HG03108 (cell line): Measurements from ENCODE around the gene JMJD7.

Experiments used
- ATAC-seq: cut with Tn5 transposase; IDR thresholded peaks from one replicate; pipeline ENCODE4 v1.9.1; 2021; ENCODE audit warnings: moderate library complexity; ENCODE audit not compliant: unreplicated experiment

Gene JMJD7

DNA sequence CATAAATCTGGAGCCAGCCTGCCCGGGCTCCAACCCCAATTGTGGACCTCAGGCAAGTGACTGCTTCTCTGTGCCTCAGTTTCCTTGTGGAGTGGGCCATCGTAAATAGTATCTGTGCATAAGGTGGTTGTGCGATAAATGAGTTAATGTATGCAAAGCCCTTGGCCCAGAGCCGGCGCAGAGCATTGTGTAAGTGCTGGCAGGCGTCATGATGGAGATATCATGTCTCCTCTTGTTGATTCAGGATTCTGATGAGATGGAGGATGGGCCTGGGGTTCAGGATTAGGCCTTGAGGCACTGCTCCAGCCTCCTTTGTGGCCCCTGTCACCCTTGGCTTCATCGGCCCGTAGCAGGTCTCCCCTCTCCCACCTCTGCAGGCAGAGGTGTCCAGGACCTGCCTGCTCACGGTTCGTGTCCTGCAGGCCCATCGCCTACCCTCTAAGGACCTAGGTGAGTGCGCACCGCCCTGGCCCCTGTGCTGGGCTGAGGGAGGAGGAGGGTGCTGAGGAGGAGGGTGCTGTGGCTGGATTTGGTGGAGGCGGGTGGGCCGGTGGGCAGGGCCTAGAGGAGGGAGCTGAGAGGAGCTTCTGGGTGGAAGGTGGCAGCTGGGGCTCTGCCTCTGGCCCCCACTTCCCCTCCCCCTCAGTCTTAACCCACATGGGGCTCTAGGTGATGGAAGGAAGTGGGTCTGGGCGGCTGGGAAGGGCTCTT is 12.0 kb downstream of the JMJD7 start:
- no peak for ATAC-seq

DNA sequence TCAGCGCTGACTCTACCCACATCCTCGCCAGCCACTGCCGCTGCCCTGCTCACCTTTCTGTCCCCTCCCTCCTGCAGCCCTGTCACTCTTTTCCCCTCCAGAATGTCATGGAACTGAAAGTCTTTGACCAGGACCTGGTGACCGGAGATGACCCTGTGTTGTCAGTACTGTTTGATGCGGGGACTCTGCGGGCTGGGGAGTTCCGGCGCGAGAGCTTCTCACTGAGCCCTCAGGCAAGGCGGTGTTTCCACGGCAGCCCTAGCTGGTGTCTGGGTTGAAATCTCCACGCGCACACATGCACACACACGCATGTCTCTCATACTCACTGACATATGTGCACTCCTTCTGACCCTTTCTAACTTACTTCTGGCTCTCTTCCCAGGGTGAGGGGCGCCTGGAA is 12.8 kb downstream of the JMJD7 start:
- no peak for ATAC-seq

DNA sequence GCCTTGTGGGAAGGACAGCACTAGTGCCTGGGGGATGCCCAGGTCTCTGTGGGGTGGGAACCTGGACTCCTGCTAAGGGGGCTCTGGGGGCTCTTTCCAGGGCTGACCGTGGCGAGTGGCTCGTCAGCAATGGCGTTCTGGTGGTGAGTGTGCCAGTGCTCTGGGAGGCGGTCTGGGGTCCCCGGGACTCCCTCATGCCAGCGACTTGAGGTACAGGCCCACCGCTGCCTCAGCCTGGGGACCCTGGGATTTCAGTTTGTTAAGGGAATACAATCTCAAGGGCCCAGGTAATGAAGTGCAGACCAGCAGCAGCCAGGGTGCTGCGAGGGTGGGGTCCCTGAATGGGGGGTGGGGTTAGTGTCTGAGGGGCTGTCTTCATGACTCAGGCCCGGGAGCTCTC is 13.2 kb downstream of the JMJD7 start:
- no peak for ATAC-seq

DNA sequence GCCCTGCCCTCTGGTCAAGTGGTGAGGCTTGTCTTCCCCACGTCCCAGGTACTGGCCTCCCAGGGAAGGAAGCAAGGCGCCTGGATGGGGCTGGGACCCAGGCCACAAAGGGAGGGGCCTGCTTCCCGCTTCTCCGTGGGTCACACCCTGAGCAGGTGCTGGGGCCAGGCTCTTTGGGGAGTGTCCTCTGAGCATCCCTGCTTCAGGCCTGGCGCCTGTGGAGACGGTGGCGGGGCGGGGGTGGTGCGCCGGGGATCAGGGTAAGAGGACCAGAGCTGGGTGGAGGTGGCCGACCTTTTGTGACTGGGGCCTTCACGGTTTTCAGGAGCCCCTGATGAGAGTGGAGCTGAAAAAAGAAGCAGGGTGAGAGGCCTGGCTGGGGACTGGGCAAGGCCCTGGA is 14.3 kb downstream of the JMJD7 start:
- ATAC-seq: no peak

DNA sequence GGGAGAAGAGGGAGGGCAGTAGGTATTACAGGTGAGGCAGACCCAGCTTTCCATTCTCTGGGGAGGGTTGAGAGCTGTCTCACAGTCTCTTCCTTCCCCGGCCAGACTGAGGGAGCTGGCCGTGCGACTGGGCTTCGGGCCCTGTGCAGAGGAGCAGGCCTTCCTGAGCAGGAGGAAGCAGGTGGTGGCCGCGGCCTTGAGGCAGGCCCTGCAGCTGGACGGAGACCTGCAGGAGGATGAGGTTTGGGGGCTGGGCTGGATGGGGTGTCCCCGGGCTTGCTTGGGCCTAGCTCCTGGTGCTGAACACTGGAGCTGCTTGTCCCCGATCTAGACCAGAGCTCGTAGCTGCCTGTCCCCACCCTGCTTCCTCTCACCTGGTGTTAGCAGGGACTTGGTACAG is 15.7 kb downstream of the JMJD7 start:
- no peak for ATAC-seq

DNA sequence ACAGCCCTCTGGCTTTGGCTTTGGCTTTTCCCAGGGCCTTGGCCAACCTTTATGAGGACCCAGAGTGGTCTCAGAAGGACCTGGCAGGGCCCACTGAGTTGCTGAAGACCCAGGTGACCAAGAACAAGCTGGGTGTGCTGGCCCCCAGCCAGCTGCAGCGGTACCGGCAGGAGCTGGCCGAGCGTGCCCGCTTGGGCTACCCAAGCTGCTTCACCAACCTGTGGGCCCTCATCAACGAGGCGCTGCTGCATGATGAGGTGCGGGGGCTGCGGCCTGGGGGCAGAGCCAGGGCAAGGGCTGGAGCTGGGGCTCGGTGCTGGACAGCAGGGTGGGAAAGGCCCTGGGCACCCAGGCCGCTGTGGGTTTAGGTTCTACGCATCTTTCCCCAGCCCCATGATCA is 16.9 kb downstream of the JMJD7 start:
- no peak for ATAC-seq

DNA sequence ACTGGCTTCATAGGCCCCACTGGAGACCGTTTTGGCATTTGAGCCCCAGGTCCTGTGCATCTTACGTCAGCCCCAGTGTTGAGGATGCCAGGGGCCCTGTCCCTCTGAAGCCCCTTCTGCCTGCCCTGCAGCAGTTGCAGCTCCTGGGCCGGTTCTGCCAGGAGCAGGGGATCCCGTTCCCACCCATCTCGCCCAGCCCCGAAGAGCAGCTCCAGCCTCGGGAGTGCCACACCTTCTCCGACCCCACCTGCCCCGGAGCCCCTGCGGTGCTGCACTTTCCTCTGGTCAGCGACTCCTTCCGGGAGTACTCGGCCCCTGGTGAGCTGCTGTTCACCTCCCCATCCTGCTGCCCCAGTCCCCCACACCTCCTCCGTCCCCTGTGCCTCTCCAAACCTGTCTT is 19.3 kb downstream of the JMJD7 start:
- ATAC-seq: no peak

DNA sequence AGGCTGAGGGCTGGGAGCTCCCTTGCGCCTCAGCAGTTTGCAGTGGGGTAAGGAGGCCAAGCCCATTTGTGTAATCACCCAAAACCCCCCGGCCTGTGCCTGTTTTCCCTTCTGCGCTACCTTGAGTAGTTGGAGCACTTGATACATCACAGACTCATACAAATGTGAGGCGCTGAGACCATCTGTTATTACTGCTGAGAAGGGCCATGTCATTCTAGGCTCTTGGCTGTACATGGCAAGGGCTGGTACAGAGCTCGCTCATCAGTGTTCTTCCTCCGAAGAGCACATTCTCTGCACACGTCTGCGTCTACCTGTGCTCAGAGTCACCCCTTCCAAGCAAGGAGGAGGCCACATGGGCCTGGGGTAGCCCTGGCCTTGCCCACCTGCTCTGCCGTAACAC is 20.1 kb downstream of the JMJD7 start:
- no peak for ATAC-seq

DNA sequence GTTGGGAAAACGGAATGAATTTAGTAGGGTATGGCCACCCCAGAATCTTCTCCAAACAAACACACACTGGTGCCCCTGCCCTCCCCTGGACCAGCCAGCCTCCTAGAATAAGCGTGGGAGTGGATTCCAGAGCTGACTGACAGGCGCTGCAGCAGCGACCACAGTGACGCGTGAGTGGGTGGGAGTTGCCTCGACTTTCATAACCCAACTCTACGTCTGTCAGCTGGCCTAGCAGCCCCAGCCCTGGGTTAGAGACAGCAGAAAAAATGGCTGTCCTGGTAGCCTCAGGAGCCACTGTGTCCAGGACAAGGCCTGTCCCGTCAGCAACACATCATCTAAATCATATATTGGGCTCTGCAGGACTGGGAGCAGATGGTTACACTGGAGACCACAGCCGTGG is 20.7 kb downstream of the JMJD7 start:
- ATAC-seq: no peak

DNA sequence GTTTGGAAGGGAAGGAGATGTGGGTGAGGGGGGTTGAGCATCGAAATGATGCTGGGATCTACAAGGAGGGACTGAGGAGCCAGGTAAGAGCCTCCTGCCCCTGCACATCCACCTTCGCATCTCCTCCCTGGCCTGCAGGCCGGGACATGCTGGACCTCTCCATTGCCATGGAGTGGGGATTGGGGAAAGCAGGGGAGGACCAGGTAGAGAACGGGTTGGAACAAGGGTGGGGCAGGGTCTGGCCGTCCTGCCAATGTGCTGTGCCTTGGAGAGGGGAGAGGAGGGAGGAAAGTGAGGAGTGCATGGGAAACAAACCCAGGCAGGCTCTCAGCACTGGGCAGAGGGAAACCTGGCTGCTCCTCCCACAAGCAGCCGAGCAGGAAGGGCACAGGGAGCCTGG is 21.3 kb downstream of the JMJD7 start:
- ATAC-seq: no peak

DNA sequence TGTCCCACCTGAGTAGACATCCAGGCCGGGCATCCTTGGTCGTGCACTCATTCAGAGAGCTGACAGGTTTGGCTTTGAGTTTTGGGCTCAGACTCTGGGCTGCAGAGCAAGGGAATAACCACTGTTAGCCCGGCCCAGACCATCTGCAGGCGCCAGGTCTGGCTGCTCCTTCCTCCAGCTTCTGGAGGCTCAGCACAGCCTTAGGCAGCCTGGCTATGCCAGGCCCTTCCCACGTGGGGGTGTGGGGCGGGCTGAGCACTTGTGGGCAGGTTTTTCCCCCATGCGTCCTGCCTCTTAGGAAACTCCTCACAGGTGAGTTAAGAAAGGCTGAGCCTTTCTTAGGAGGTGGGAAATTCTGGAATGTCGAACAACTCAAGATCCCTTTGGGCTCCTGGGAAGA is 22.0 kb downstream of the JMJD7 start:
- no peak for ATAC-seq

DNA sequence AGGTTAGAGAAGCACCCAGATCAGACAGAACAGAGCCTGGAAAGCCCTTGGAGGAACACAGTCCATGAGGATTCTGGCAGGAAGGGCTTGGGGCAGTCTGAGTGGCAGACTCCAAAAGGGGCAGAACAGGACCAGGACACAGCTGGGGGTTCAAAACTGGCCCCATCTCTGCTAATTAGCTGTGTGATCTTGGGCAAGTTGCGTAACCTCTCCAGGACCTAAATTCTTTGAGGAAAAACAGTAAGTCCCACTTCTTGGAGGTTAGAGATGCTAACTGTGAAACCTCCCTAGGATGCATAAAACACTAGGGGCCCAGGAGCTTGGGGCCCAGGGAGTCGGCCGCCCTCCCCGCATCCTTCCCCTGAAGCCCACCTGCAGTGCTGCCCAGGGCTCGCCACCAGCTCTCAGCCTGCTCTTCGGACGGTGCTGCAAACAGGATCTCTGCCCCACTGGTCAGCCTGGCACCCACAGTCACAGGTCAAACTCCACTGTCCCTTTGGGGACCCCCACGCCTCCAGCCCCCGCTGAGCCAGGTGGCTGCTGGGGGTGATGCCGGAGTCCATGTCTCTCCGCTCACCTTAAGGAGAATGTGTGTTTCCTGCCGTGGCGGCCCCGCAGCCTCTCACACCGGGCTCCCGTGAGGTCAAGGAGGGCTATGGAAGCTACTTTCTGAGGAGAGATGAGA is 22.7 kb downstream of the JMJD7 start:
- no peak for ATAC-seq

DNA sequence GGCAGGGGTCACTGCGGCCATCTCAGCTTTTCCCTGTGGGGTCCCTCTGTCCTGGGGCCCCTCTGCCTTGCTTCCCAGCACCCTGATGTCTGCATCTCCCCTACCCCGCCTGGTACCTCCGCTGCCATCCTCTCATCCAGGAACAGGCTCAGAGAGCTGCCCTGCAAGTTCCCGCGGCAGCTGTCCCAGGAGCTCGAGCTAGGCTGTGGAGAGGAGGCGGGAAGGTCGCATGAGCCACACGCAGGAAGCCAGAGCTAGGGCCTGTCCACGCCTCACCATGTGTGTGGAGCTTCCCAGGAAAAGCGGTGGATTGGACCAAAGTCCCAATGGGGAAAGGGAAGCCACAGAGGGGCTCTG is 23.3 kb downstream of the JMJD7 start:
- ATAC-seq: no peak

DNA sequence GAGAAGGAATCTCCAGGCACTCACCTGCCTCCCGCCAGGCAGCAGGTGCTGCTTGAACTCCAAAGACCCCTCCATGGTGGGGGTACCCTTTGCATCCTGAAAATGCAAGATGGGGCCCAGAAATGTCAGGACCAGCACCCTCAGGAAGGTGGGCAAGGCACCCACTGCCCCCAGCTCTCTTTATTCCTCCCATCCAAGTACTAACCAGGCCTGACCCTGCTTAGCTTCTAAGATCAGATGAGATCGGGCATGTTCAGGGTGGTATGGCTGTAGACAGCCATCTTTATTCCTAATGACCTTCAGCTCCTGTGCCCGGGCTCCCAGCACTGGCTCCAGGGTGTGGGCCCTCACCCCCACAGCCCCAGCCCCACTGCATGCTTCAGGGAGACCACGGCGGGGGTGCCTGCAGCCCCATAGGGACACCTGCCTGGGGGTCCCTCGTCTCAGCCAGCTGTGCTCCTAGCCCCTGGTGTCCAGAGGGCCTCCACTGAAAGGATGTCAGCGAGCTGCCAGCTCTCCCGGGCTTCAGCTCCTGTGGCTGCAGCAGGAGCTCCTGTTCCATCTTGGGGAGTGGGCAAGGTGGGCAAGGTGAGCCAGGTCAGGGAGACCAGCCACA is 24.0 kb downstream of the JMJD7 start:
- ATAC-seq: no peak

DNA sequence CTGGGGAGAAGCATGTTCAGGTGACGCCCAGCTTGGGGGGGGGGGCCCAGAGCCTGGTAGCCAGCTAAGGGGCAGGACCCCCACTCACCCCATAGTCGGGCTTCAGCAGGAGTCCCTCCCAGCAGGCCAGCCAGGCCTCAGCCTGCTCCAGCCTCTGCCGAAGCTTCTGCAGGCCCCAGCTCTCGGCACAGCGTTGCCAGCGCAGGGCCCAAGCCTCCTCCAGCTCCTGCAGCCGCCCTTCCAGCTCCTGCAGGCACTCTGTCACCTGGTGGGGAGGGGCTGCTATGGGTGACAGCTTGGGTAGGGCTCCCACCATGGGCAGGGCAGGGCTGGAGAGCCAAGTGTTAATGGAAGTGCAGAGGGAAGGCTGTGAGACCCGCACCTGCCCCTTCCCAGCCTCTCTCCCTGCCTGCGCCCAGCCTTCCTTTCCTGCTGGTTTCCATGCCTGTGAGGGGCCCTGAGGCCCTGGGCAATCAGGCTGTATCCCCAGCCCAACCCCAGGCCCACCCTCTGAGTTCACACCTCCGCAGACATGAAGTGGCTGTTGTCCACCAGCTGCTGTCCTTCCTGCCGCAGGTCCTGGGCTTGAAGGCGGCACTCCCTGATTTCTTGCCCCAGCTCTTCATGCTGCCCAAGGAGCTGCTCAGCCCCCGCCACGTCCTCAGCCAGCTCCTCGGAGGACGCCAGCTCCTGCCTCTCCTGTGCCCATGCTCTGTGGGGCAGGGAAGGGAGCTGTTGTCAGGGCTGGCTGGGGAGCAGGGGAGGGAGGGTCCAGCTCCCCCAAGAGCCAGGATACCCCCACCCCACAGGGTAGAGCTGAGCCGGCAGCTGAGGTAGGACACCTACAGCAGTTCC is 25.1 kb downstream of the JMJD7 start:
- no peak for ATAC-seq

DNA sequence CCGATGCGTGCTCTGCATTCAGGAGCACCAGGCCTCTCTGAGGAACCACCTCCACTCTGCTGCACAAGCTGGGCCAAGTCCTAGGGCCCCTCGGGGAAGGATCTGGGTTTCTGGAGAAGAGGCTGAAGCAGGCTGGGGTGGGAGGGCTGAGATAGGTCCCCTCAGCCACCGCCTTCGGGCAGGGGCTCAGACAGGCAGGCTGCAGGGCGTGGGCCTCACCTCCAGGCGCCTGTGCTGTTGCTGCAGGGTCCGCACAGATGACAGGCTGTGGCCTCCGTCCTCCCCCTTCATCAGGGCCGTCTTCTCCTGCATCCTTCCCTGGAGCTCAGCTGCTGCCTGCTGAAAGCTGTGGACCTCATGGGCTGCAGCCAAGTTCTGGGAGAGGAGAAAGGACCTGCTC is 25.9 kb downstream of the JMJD7 start:
- no peak for ATAC-seq

DNA sequence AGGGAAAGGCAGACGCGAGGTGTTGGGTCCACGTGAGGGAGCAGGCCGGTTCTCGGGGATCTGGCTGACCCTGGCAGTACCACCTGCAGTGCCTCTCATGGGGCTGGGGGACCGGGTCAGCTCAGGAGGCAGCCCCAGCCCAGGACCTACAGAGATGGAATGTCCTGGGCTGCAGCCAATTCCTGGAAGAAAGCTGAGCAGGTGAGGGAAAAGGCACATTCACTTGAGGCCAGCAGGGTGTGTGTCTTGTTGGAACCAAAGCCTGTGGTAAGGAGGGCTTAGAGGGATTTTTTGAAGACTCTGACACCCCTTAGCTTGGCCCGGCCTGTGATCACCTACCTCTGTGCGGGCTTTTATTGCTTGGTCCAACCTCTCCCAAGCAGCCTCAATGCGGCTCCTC is 26.6 kb downstream of the JMJD7 start:
- ATAC-seq: no peak

DNA sequence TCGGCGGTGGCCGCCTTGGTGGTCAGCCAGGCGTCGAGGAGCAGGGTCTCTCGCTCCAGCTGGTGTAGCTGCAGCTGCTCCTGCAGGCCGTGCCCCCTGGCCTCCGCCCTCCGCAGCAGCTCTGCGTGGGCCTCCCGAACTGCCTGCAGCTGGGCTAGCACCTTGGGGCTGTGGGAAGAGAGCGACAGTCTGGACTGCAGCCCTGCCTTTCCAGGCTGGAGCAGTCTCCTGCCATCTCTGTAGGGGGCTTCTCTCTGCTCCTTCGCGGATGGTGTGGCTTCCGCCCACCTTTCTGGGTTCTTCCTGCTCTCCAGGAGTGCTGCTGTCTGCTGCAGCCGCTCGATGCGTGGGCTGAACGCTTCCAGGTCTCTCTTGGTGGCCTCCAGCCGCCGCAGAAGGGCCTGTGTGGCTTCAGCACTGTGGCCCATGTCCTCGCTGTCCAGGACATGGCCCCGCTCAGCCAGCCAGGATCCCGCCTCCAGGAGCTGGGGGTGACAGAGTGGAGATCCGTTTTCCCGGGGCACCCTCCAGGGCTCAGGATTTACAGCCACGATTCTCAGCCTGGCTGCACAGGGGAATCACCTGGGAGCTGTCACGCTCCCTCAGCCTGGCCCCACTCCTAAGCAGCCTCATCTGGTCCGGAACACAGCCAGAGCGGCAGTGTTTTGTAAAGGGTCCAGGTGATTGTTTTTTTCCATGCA is 27.5 kb downstream of the JMJD7 start:
- ATAC-seq: no peak

DNA sequence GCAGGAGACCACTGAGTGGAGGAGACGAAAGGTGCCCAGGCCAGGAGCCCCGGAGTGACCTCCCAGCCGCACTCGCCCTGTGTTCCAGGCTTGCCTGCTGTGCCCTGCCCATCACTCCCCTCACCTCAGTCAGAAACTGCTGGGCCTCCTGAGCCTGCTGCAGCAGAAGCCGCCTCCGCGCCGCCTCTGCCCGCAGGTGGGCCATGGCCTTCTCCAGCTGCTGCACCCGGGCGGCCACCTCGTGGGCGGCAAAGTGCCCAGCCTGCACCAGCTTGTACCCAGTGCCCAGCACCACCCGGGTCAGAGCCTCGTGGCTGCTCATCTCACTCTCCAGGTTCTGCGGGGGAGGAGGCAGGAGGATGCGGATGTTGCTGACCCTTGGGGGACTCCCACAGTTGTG is 28.4 kb downstream of the JMJD7 start:
- ATAC-seq: no peak

DNA sequence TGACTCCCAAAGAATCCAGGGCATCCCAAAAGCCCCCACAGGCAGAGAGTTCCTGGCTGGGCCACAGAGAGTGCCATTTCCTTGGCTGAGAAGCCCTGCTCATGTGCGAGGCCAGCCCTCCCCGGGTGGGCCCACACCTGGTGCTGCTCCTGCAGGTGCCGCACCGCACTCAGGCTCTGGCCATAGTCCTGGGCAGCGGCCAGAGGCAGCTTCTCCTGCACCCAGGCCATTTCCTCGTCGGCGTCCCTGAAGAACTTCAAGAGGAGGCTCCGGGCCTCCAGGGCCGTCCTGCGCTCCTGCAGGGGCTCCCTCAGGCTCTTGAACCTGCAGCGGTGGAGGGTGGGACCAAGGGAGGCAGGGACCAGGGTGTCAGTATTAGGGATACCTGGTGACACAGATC is 28.8 kb downstream of the JMJD7 start:
- ATAC-seq: no peak

DNA sequence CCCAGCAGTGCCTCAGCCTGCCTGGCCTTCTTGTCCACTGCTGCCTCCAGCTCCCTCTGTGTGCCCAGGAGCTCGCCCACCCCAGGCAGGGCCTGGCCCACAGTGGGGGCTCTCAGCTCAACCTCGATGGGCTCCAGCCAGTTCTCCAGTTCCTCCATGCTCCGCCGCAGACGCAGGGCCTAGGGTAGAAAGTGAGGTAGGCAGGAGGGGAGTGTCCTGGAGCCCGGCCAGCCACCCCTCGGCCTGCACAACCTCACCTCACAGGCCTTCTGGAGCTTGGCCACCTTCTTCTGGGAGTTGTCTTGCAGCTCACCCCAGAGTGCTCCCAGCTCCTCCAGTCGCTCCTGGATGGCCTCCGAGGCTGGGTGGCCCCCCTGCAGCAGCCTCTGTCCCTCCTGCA is 29.4 kb downstream of the JMJD7 start:
- no peak for ATAC-seq
